Loucy (cell line): ENCODE results near the gene OR5B3.

Source experiments
- EZH2phosphoT487 ChIP-seq: fragments of 200-600 bp; IDR thresholded peaks from 2 replicates; pipeline ENCODE4 v1.6.1; 2018; ENCODE audit warnings: antibody characterized with exemption, mild to moderate bottlenecking, moderate library complexity, borderline replicate concordance
- TF ChIP-seq, protein P1 (sequence below): fragments of 200-600 bp; sonication (generic); conservative IDR thresholded peaks from 2 replicates; pipeline ENCODE4 v1.5.1; 2014; ENCODE audit warnings: mild to moderate bottlenecking, antibody characterized with exemption, low read length

DNA sequence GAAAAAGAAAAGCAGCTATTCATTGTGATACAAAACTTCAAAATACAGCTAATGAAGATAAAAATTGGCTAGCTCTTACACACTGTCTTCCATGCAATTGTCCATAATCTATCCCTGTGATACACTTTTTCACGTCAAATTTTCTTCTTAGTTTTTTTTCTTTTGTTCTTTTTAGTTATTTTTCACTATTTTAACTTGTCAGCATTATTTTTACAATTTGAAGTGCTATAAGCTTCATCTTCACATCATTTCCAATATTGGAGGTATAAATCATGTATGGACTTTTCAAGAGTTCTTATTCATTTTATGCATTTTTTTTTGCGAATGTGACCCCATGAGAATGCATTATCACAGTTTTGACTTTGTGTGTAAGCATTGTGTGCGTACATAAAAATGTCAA, 51.9 kb downstream of the OR5B3 start:
- TF ChIP-seq, protein P1, sequence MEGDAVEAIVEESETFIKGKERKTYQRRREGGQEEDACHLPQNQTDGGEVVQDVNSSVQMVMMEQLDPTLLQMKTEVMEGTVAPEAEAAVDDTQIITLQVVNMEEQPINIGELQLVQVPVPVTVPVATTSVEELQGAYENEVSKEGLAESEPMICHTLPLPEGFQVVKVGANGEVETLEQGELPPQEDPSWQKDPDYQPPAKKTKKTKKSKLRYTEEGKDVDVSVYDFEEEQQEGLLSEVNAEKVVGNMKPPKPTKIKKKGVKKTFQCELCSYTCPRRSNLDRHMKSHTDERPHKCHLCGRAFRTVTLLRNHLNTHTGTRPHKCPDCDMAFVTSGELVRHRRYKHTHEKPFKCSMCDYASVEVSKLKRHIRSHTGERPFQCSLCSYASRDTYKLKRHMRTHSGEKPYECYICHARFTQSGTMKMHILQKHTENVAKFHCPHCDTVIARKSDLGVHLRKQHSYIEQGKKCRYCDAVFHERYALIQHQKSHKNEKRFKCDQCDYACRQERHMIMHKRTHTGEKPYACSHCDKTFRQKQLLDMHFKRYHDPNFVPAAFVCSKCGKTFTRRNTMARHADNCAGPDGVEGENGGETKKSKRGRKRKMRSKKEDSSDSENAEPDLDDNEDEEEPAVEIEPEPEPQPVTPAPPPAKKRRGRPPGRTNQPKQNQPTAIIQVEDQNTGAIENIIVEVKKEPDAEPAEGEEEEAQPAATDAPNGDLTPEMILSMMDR: no peak
- no peak for TF ChIP-seq EZH2phosphoT487
